ENCODE measurements around the gene FAM131C.

The FAM131C gene

GRCh38 chr1:16099412-16099811 is 26.0 kb upstream of the FAM131C start:
- DNase-seq: no peak

GRCh38 chr1:16095447-16095846 is 22.0 kb upstream of the FAM131C start:
- no peak for DNase-seq

- no peak for DNase-seq
These were observed 21.2 kb upstream of the FAM131C start for GRCh38 chr1:16094453-16095158.

- no peak for DNase-seq
These were observed 20.2 kb upstream of the FAM131C start for GRCh38 chr1:16093611-16094010.

GRCh38 chr1:16092923-16093511 is 19.6 kb upstream of the FAM131C start:
- no peak for DNase-seq

GRCh38 chr1:16092097-16092922 is 18.9 kb upstream of the FAM131C start:
- DNase-seq: no peak

- no peak for DNase-seq
These were observed 17.8 kb upstream of the FAM131C start for GRCh38 chr1:16091296-16091695.

GRCh38 chr1:16090076-16090826 is 16.8 kb upstream of the FAM131C start:
- DNase-seq: peak; percentile 35

- DNase-seq: no peak
These were observed 15.5 kb upstream of the FAM131C start for GRCh38 chr1:16088996-16089395.

GRCh38 chr1:16088351-16088911 is 15.0 kb upstream of the FAM131C start:
- no peak for DNase-seq

GRCh38 chr1:16087733-16088132 is 14.3 kb upstream of the FAM131C start:
- no peak for DNase-seq

- DNase-seq: peak; percentile 15
These were observed 12.1 kb upstream of the FAM131C start for GRCh38 chr1:16085522-16085921.

- no peak for DNase-seq
These were observed 10.0 kb upstream of the FAM131C start for GRCh38 chr1:16083486-16083885.

- DNase-seq: peak; percentile 11
These were observed 9.0 kb upstream of the FAM131C start for GRCh38 chr1:16082283-16083038.

GRCh38 chr1:16081636-16082035 is 8.2 kb upstream of the FAM131C start:
- DNase-seq: no peak

GRCh38 chr1:16080422-16081150 is 7.1 kb upstream of the FAM131C start:
- DNase-seq: no peak

- peak; percentile 47 for DNase-seq
These were observed 5.6 kb upstream of the FAM131C start for GRCh38 chr1:16078925-16079656.

- no peak for DNase-seq
These were observed 4.2 kb upstream of the FAM131C start for GRCh38 chr1:16077406-16078245.

- DNase-seq: no peak
These were observed 3.4 kb upstream of the FAM131C start for GRCh38 chr1:16076865-16077238.
